Transverse colon (tissue), 3 donors: Measurements from ENCODE around the gene DNMT3L.

ENCODE experiments used
- POLR2A ChIP-seq: fragments of 450-650 bp; IDR thresholded peaks from one replicate; pipeline ENCODE4 v1.6.1; 2016; ENCODE audit warnings: antibody characterized with exemption, mild to moderate bottlenecking, moderate library complexity
- TF ChIP-seq, protein P1 (sequence below), 5 experiments: fragments of 200-600 bp in 3 of 5; fragments of 450-650 bp in 2 of 5; sonication (generic) in 3 of 5; IDR thresholded peaks; 1 replicate in 2 of 5; 2 replicates in 3 of 5; pipeline ENCODE4 v1.5.1; 2016 to 2017; ENCODE audit warnings: antibody characterized with exemption in 5 of 5, inconsistent platforms in 3 of 5, mild to moderate bottlenecking in 2 of 5, moderate library complexity in 1 of 5

DNA sequence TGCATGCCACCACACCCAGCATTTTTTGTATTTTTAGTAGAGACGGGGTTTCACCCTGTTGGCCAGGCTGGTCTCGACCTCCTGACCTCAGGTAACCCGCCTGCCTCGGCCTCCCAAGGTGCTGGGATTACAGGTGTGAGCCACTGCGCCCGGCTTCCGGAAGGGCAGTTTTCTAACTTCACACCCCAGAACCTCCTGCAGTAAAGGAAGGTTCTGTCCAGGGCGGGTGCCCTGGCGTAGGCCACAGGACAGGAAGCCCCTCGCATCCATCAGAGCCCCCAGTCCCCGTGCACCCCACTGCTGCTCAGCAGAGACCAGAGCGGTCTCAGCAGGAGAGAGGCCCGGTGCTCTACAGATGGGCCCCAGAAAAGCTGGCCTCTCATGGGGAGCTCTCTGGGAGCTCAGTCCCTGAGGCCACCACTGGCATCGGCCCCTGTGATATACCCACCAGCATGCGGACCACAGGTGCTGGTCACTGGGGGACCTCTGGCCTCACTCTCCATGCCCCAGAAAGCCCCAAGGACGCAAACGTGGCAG is 4.1 kb upstream of the DNMT3L start:
- TF ChIP-seq, protein P1, sequence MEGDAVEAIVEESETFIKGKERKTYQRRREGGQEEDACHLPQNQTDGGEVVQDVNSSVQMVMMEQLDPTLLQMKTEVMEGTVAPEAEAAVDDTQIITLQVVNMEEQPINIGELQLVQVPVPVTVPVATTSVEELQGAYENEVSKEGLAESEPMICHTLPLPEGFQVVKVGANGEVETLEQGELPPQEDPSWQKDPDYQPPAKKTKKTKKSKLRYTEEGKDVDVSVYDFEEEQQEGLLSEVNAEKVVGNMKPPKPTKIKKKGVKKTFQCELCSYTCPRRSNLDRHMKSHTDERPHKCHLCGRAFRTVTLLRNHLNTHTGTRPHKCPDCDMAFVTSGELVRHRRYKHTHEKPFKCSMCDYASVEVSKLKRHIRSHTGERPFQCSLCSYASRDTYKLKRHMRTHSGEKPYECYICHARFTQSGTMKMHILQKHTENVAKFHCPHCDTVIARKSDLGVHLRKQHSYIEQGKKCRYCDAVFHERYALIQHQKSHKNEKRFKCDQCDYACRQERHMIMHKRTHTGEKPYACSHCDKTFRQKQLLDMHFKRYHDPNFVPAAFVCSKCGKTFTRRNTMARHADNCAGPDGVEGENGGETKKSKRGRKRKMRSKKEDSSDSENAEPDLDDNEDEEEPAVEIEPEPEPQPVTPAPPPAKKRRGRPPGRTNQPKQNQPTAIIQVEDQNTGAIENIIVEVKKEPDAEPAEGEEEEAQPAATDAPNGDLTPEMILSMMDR (IDR thresholded peaks at IDR 0.05): no peak
- no peak for TF ChIP-seq POLR2A
